Epithelial cell of esophagus (primary cell): Measurements from ENCODE around the gene CYP2W1.

Experiments
- DNase-seq: peaks from one replicate; pipeline ENCODE4 v3.0.0; 2010; ENCODE audit warnings: low read depth
- H3K4me3 ChIP-seq: 2 replicates; pipeline ENCODE4 v1.5.1; 2011; ENCODE audit warnings: mild to moderate bottlenecking, low read length, control low read depth
- TF ChIP-seq, protein P1 (sequence below): IDR thresholded peaks from 2 replicates; pipeline ENCODE4 v1.5.1; 2011; ENCODE audit warnings: low read depth, mild to moderate bottlenecking, low read length, control low read depth, inconsistent platforms; ENCODE audit not compliant: insufficient read depth; ENCODE audit errors: missing control alignments

The CYP2W1 gene

DNA sequence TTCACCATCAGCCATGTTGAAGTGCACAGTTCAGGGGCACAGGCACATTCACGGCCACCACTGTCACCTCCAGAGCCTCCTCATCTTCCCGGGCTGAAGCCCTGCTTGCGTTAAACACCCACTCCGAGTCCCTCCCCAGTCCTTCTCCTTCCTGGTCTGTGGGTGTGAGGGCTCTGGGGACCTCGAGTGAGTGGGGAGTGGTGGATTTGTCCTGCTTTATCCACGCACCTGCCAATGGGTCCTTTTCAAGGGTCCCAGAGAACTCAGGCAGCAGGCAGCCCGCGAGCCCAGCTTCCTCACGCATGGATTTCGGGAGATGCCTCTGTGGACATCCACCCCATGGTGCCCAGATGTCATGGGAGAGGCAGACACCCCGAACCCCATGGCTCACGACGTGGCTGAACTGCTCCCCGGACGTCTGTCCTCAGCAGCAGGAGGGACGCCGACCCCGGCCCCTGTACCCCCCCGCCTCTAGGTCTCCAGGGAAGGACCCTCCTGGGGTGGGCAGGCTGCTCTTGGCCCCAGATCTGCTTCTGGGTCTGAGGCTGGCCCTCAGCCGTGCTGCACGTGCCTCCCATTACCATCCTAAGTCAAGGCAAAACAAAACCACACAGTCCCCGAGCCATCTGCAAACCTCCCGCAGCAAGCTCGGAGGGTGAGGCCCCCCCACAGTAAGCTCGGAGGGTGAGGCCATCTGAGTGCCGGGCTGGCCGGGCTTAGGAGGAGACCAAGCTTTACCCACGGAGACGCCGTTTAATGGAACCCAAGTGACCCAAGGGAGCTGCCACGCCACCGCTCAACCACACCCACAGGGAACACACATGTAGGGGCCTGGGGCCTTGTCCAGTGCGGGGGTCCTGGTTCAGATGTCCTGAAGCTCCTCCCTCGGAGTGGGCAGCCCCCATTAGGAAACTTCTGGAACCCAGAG is 9.0 kb downstream of the CYP2W1 start:
- TF ChIP-seq, protein P1, sequence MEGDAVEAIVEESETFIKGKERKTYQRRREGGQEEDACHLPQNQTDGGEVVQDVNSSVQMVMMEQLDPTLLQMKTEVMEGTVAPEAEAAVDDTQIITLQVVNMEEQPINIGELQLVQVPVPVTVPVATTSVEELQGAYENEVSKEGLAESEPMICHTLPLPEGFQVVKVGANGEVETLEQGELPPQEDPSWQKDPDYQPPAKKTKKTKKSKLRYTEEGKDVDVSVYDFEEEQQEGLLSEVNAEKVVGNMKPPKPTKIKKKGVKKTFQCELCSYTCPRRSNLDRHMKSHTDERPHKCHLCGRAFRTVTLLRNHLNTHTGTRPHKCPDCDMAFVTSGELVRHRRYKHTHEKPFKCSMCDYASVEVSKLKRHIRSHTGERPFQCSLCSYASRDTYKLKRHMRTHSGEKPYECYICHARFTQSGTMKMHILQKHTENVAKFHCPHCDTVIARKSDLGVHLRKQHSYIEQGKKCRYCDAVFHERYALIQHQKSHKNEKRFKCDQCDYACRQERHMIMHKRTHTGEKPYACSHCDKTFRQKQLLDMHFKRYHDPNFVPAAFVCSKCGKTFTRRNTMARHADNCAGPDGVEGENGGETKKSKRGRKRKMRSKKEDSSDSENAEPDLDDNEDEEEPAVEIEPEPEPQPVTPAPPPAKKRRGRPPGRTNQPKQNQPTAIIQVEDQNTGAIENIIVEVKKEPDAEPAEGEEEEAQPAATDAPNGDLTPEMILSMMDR = no peak
- no peak for DNase-seq
- no peak overlapping the region for H3K4me3 ChIP-seq

DNA sequence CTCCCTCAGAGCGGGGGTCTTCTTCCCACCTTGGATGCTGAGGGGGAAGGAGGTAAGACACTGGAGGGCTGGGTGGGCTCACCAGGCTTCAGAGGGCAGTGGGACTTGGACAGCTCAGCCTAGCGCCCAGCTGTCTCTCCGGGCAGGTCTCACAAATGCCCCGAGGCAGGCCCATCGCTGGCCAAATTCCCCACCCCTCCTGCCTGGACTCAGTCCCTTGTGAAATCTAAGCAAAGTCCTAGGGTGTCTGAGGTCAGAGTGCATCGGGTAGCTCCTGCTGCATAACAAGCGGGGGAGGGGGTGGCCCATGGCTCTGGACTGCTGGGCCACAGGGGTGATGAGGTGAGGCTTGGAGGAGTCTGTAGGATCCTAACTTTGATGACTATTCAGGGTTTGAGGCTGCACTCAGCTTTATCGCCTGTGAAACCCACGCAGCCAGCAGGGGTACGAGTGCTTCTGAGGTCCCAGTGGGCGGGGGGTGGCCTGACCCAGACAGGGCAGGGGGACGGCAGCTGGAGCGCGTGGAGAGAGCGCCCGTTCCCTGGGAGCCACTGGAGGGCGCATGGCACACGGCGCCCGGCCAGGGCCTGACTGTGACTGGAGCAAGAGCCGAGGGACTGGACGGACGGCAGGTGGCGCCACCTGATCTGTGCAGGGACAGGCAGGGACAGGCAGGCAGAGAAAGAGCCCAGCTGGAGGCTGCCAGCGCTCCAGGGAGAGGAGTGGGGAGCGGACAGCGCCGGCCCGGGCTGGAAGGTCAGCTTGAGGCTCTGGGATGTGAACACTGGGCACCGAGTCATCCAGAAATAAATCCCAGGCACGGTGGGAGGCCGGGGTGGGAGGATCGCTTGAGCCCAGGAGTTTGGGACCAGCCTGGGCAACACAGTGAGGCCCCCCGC is 10.0 kb downstream of the CYP2W1 start:
- no peak overlapping the region for H3K4me3 ChIP-seq
- DNase-seq = peak; percentile 97
- TF ChIP-seq, protein P1 = peak; percentile 97

DNA sequence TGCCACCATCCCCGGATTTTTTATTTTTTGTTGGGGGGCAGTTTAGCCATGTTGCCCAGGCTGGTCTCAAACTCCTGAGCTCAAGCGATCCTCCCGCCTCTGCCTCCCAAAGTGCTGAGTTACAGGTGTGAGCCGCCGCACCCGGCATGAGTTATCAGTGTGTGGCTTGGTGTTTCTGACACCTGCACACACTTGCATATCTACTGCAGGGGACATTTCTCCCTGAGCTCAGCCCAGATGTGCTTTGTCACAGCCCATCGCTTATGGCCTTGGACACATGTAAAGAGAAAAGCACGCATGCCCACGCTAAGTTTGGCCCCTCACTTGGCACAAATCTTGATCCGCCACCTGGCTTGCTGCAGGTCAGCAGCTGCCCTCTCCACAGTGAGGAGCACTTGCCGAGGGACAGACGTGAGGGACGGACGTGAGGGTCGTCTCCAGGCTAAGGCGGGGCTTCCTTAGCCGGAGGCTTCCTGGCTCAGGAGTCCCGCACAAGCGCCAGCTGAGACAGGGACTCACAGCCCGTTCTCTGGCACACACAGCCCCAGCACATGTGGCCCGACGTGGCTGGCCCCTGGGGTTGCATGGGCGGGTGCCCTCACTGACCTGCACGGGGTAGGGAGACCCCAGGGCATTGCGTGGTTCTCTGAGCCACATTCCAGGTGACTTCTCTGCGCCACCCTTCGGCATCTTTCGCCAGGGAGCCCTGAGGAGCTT is 11.8 kb downstream of the CYP2W1 start:
- TF ChIP-seq, protein P1 = no peak
- DNase-seq = no peak
- H3K4me3 ChIP-seq = no peak overlapping the region

GRCh38 chr7:995571-995970 is 12.6 kb downstream of the CYP2W1 start:
- H3K4me3 ChIP-seq = no peak overlapping the region
- TF ChIP-seq, protein P1 = no peak
- no peak for DNase-seq

GRCh38 chr7:996079-996872 is 13.3 kb downstream of the CYP2W1 start:
- no peak for DNase-seq
- H3K4me3 ChIP-seq = no peak overlapping the region
- TF ChIP-seq, protein P1 = no peak
